DND-41 (cell line): Measurements from ENCODE around the gene RTN4IP1.
A peak's percentile ranks its signal among the peaks of the same experiment; 100 is the strongest.

Experiments
- ATAC-seq: fragments of 200-7000 bp; cut with Tn5 transposase; 3 replicates; pipeline ENCODE4 v1.9.1; 2021; ENCODE audit warnings: low read depth; ENCODE audit not compliant: insufficient read depth
- DNase-seq: peaks from one replicate; pipeline ENCODE4 v3.0.0-alpha.2; 2020
- H2AFZ ChIP-seq: 2 replicates; pipeline ENCODE4 v1.6.0; 2012; ENCODE audit warnings: low read depth, low read length
- H3K27ac ChIP-seq: 2 replicates; pipeline ENCODE4 v1.5.1; 2012; ENCODE audit warnings: low read length, inconsistent platforms
- H3K27me3 ChIP-seq: fragments of 200-600 bp; sonication (generic); 2 replicates; pipeline ENCODE4 v1.6.0; 2012; ENCODE audit warnings: low read length, mild to moderate bottlenecking, inconsistent platforms; ENCODE audit not compliant: insufficient read depth, poor library complexity
- H3K36me3 ChIP-seq: 2 replicates; pipeline ENCODE4 v1.5.1; 2012; ENCODE audit warnings: low read length, inconsistent platforms; ENCODE audit not compliant: insufficient read depth
- H3K4me1 ChIP-seq: 2 replicates; pipeline ENCODE4 v1.5.1; 2012; ENCODE audit warnings: mild to moderate bottlenecking, low read length; ENCODE audit not compliant: insufficient read depth
- H3K4me2 ChIP-seq: 2 replicates; pipeline ENCODE4 v1.6.0; 2012; ENCODE audit warnings: mild to moderate bottlenecking, moderate library complexity, low read length, inconsistent platforms; ENCODE audit not compliant: insufficient read depth
- H3K4me3 ChIP-seq, 2 experiments: fragments of 200-600 bp in 1 of 2; shearing (Covaris generic) in 1 of 2; 2 replicates each; pipeline ENCODE4 v1.5.1; 2012 to 2016; ENCODE audit warnings: inconsistent platforms in 2 of 2, low read length in 2 of 2, mild to moderate bottlenecking in 2 of 2, low read depth in 1 of 2, moderate library complexity in 1 of 2
- H3K79me2 ChIP-seq: 2 replicates; pipeline ENCODE4 v1.6.0; 2012; ENCODE audit warnings: low read length, inconsistent platforms; ENCODE audit not compliant: insufficient read depth
- H3K9ac ChIP-seq: 2 replicates; pipeline ENCODE4 v1.6.0; 2012; ENCODE audit warnings: low read depth, mild to moderate bottlenecking, inconsistent platforms, low read length, moderate library complexity
- H3K9me3 ChIP-seq: 2 replicates; pipeline ENCODE4 v1.5.1; 2012; ENCODE audit warnings: low read length, moderate library complexity, mild to moderate bottlenecking, inconsistent platforms; ENCODE audit not compliant: insufficient read depth, severe bottlenecking
- H4K20me1 ChIP-seq: 2 replicates; pipeline ENCODE4 v1.6.0; 2012; ENCODE audit warnings: low read length; ENCODE audit not compliant: insufficient read depth
- CTCF ChIP-seq: IDR thresholded peaks from 2 replicates; pipeline ENCODE4 v1.5.1; 2012; ENCODE audit warnings: borderline replicate concordance, low read length, moderate library complexity, mild to moderate bottlenecking; ENCODE audit not compliant: poor library complexity, severe bottlenecking; ENCODE audit errors: extremely low read depth
- EZH2 ChIP-seq: IDR thresholded peaks from 3 replicates; pipeline ENCODE4 v1.6.1; 2012; ENCODE audit warnings: borderline replicate concordance, low read depth, mild to moderate bottlenecking, moderate library complexity, low read length, inconsistent platforms; ENCODE audit not compliant: severe bottlenecking

RTN4IP1 gene

GRCh38 chr6:106527117-106527516 lies 102.2 kb downstream of the RTN4IP1 start:
- no peak for ATAC-seq
- TF ChIP-seq EZH2 (no peak), CTCF (no peak)
- Histone ChIP-seq H3K4me2 (no peak overlapping the region), H3K4me3 (no peak overlapping the region), H3K79me2 (peaks cover 21% of the 10 kb centered on the region), H4K20me1 (no peaks in the 10 kb centered on the region), H3K27ac (no peak overlapping the region), H3K27me3 (no peaks in the 10 kb centered on the region), H3K4me1 (peaks cover 42% of the 10 kb centered on the region), H3K36me3 (peaks cover 40% of the 10 kb centered on the region), H2AFZ (no peak overlapping the region), H3K9me3 (no peaks in the 10 kb centered on the region), H3K9ac (no peak overlapping the region)
- DNase-seq, result no peak

- Histone ChIP-seq H3K9me3 (no peaks in the 10 kb centered on the region), H3K4me3 (no peak overlapping the region), H2AFZ (no peak overlapping the region), H3K27me3 (no peaks in the 10 kb centered on the region), H3K79me2 (peaks cover 33% of the 10 kb centered on the region), H3K27ac (no peak overlapping the region), H3K4me2 (no peak overlapping the region), H3K9ac (no peak overlapping the region), H3K36me3 (peaks cover 36% of the 10 kb centered on the region), H4K20me1 (no peaks in the 10 kb centered on the region), H3K4me1 (peaks cover 54% of the 10 kb centered on the region)
- no peak for ATAC-seq
- TF ChIP-seq CTCF, result no peak
- TF ChIP-seq EZH2, result no peak
- no peak for DNase-seq
These were observed 103.4 kb downstream of the RTN4IP1 start for GRCh38 chr6:106525882-106526275.

- no peaks in the 10 kb centered on the region for H3K27me3 ChIP-seq
These were observed 104.0 kb downstream of the RTN4IP1 start for GRCh38 chr6:106525107-106525881.

More at GRCh38 chr6:106525107-106525881, 104.0 kb downstream of the RTN4IP1 start:
- peak; percentile 66 for ATAC-seq
- Histone ChIP-seq H3K4me2 (peak overlapping the region; percentile 71), H3K9ac (peak overlapping the region; percentile 54), H3K27ac (peak overlapping the region; percentile 75), H3K4me1 (peaks cover 60% of the 10 kb centered on the region), H3K79me2 (peaks cover 38% of the 10 kb centered on the region), H3K9me3 (no peaks in the 10 kb centered on the region), H4K20me1 (no peaks in the 10 kb centered on the region), H3K4me3 (peak overlapping the region; percentile 13 to 57; a peak in 3 of 4 replicates), H3K36me3 (peaks cover 32% of the 10 kb centered on the region), H2AFZ (peak overlapping the region; percentile 58)
- TF ChIP-seq EZH2 (no peak), CTCF (no peak)
- DNase-seq, result no peak
